K562 (cell line): Measurements from ENCODE around the gene SLC17A9. TPM values are rescaled to one million over a fixed set of nuclear protein-coding genes. Genes with fewer than 3 reads are reported as not detected.

ENCODE experiments used
- CC2D1A ChIP-seq: fragments of 450-650 bp; IDR thresholded peaks from 2 replicates; pipeline ENCODE4 v1.6.1; 2017; ENCODE audit warnings: mild to moderate bottlenecking
- FOSL1 ChIP-seq: fragments of 200-800 bp; sonication (Bioruptor generic); conservative IDR thresholded peaks from 2 replicates; pipeline ENCODE4 v1.6.1; 2016; ENCODE audit warnings: missing genetic modification characterization, missing compliant biosample characterization
- KAT2B ChIP-seq: IDR thresholded peaks from one replicate; pipeline ENCODE4 v1.6.1; 2012; ENCODE audit warnings: low read depth, mild to moderate bottlenecking, control low read depth, inconsistent platforms, low read length, moderate library complexity
- PHF21A ChIP-seq: fragments of 450-650 bp; IDR thresholded peaks from 2 replicates; pipeline ENCODE4 v1.6.1; 2017; ENCODE audit warnings: low read depth, borderline replicate concordance
- SIN3A ChIP-seq, 2 experiments: fragments of 150-350 bp in 1 of 2; IDR thresholded peaks; 2 replicates each; pipeline ENCODE4 v1.6.1; 2011 to 2016; ENCODE audit warnings: borderline replicate concordance in 2 of 2, low read depth in 2 of 2, low read length in 2 of 2, mild to moderate bottlenecking in 2 of 2, moderate library complexity in 2 of 2; ENCODE audit not compliant: control insufficient read depth in 1 of 2
- SMAD4 ChIP-seq: fragments of 250-450 bp; sonication (Bioruptor Pico); conservative IDR thresholded peaks from 2 replicates; pipeline ENCODE4 v1.8.0; 2021; ENCODE audit warnings: inconsistent platforms, mild to moderate bottlenecking, moderate library complexity
- SRSF1 ChIP-seq: fragments of 200-400 bp; formaldehyde crosslinking; IDR thresholded peaks from 2 replicates; pipeline ENCODE4 v1.6.1; 2017; ENCODE audit warnings: mild to moderate bottlenecking, low read depth, low read length, moderate library complexity
- YY1 ChIP-seq, 3 experiments: IDR thresholded peaks; 2 replicates each; pipeline ENCODE4 v1.6.1; 2011; ENCODE audit warnings: low read length in 2 of 3, mild to moderate bottlenecking in 2 of 3, moderate library complexity in 2 of 3, borderline replicate concordance in 1 of 3, control low read depth in 1 of 3, low read depth in 1 of 3; ENCODE audit not compliant: insufficient read depth in 3 of 3, insufficient replicate concordance in 2 of 3, control insufficient read depth in 1 of 3, insufficient read length in 1 of 3; ENCODE audit errors: extremely low read depth in 1 of 3
- ZNF217 ChIP-seq: sonication (generic); formaldehyde crosslinking; IDR thresholded peaks from 2 replicates; pipeline ENCODE4 v1.8.0; 2022; ENCODE audit warnings: mild to moderate bottlenecking, missing genetic modification reagents
- ZNF3 ChIP-seq: fragments of 250-450 bp; sonication (Bioruptor Pico); IDR thresholded peaks from 2 replicates; pipeline ENCODE4 v1.5.0; 2021; ENCODE audit warnings: mild to moderate bottlenecking, moderate library complexity
- polyA plus RNA-seq, 8 experiments: library from polyadenylated mRNA; depleted of rRNA in 4 of 8; stranded (reverse) in 5 of 8; unstranded in 3 of 8; fragments of >200 nt; fragmentation: Nextera tagmentation in 2 of 8; fragmentation: Illumina TruSeq in 1 of 8; extraction: Ambion mirVana in 2 of 8; extraction: Trizol in 1 of 8; gene quantifications; 2 replicates each; pipeline versions ENCODE4 v1.2.1 to v1.2.3, GENCODE V29; 2011 to 2014; ENCODE audit warnings: inconsistent platforms in 1 of 8, missing spikeins in 1 of 8
- total RNA-seq, 7 experiments: library from RNA; depleted of rRNA in 6 of 7; stranded (reverse); fragments of >200 nt in 6 of 7; fragmentation: Illumina TruSeq in 2 of 7; extraction: Trizol in 2 of 7; gene quantifications; 2 replicates each; pipeline versions ENCODE4 v1.2.1 to v1.2.3, GENCODE V29; 2011 to 2021; ENCODE audit warnings: low replicate concordance in 1 of 7
- TF ChIP-seq, protein P1 (sequence below): fragments of 250-450 bp; sonication (Bioruptor Pico); IDR thresholded peaks from 2 replicates; pipeline ENCODE4 v1.4.0; 2020
- TF ChIP-seq, protein P2 (sequence below), 2 experiments: fragments of 450-650 bp in 1 of 2; sonication (generic) in 1 of 2; formaldehyde crosslinking; conservative IDR thresholded peaks; 2 replicates each; pipeline versions ENCODE4 v1.4.0 to v1.8.1; 2020 to 2022; ENCODE audit warnings: mild to moderate bottlenecking in 1 of 2, missing genetic modification reagents in 1 of 2
- TF ChIP-seq, protein P3 (sequence below): fragments of 450-650 bp; IDR thresholded peaks from 2 replicates; pipeline ENCODE4 v1.6.1; 2016; ENCODE audit warnings: borderline replicate concordance

The SLC17A9 gene
- total and polyA plus RNA-seq, 9 of the 15 experiments (the other 6 are each of a cell fraction or from before 2014, with no cell fraction given): 0.04 to 0.31 TPM; not detected in 7

DNA sequence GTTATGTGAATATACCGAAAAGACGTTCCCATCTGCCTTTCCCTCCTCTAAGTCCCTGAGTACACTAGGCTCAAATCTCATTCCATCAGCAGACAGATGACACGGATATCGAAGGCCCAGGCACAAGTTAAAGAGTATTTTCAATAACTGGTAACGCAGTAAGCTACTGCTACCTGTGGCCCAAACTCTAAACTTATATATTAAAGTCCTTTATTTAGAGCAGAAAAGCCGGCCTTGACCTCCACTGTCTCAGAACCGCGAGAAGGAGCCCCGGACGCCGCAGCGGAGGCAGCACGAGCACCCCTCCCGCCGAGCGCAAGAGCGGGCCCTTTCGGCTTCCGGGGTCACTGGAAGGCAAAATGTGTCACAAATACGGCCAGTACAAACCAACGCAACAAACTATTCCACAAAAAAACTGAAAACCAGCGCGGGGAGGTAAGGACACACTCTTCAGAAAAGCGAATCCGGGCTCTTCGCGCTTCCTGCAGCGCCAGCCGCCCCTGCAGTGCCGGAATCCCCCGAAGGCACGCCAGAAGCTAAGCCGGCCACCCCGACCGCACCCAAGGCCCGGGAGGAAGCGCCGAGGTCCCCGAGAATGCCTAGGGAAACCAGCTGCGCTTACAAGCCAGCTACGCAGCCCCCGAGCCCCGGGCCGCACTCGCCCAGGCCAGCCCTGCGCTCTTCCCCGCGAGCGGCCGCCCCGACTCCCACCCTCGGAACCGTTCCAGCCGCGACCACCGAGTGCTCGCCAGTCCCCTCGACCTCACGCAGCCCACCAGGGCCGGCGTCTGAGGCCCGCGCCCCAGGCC is 26.9 kb upstream of the SLC17A9 start (continued):
- TF ChIP-seq, protein P1, sequence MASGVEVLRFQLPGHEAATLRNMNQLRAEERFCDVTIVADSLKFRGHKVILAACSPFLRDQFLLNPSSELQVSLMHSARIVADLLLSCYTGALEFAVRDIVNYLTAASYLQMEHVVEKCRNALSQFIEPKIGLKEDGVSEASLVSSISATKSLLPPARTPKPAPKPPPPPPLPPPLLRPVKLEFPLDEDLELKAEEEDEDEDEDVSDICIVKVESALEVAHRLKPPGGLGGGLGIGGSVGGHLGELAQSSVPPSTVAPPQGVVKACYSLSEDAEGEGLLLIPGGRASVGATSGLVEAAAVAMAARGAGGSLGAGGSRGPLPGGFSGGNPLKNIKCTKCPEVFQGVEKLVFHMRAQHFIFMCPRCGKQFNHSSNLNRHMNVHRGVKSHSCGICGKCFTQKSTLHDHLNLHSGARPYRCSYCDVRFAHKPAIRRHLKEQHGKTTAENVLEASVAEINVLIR (CRISPR knock-in tag): no peak
- TF ChIP-seq, protein P2, sequence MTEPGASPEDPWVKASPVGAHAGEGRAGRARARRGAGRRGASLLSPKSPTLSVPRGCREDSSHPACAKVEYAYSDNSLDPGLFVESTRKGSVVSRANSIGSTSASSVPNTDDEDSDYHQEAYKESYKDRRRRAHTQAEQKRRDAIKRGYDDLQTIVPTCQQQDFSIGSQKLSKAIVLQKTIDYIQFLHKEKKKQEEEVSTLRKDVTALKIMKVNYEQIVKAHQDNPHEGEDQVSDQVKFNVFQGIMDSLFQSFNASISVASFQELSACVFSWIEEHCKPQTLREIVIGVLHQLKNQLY (CRISPR knock-in tag; conservative IDR thresholded peaks at IDR 0.05): no peak
- no peak for TF ChIP-seq ZNF3 (CRISPR knock-in tag)
- TF ChIP-seq CC2D1A: no peak
- no peak for TF ChIP-seq FOSL1 (tag)
- TF ChIP-seq SIN3A (IDR thresholded peaks at IDR 0.05; ENCODE audit: borderline replicate concordance in 2 of 2, control insufficient read depth in 1 of 2, low read depth in 2 of 2, low read length in 2 of 2): peak in 1 of 2 experiments; percentile 29; a peak in 1 of 4 replicates
- no peak for TF ChIP-seq ZNF217
- no peak for TF ChIP-seq SRSF1
- no peak for TF ChIP-seq KAT2B
- TF ChIP-seq YY1 (IDR thresholded peaks at IDR 0.05; ENCODE audit: borderline replicate concordance in 1 of 3, control insufficient read depth in 1 of 3, extremely low read depth in 1 of 3, insufficient read depth in 3 of 3, insufficient read length in 1 of 3, insufficient replicate concordance in 2 of 3, low read depth in 1 of 3, low read length in 2 of 3): no peak
- TF ChIP-seq PHF21A: no peak
- TF ChIP-seq SMAD4 (CRISPR knock-in tag): no peak
- TF ChIP-seq, protein P3, sequence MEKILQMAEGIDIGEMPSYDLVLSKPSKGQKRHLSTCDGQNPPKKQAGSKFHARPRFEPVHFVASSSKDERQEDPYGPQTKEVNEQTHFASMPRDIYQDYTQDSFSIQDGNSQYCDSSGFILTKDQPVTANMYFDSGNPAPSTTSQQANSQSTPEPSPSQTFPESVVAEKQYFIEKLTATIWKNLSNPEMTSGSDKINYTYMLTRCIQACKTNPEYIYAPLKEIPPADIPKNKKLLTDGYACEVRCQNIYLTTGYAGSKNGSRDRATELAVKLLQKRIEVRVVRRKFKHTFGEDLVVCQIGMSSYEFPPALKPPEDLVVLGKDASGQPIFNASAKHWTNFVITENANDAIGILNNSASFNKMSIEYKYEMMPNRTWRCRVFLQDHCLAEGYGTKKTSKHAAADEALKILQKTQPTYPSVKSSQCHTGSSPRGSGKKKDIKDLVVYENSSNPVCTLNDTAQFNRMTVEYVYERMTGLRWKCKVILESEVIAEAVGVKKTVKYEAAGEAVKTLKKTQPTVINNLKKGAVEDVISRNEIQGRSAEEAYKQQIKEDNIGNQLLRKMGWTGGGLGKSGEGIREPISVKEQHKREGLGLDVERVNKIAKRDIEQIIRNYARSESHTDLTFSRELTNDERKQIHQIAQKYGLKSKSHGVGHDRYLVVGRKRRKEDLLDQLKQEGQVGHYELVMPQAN: peak; percentile 25; the same call in 1 of the 2 replicates
